MM.1S (cell line): ENCODE results near the gene CACNA1C.

Experiments
- DNase-seq: peaks from one replicate; pipeline ENCODE4 v3.0.0-alpha.2; 2015
- H2AFZ ChIP-seq: fragments of 300-600 bp; sonication (generic); 2 replicates; pipeline ENCODE4 v1.6.0; 2016; ENCODE audit warnings: antibody characterized with exemption, low read length
- H3F3A ChIP-seq: fragments of 300-600 bp; sonication (generic); 2 replicates; pipeline ENCODE4 v1.6.1; 2016; ENCODE audit warnings: mild to moderate bottlenecking, antibody characterized with exemption, low read length, moderate library complexity, mixed read lengths; ENCODE audit not compliant: insufficient read depth
- H3K27ac ChIP-seq: fragments of 300-600 bp; sonication (generic); 2 replicates; pipeline ENCODE4 v1.5.1; 2016; ENCODE audit warnings: mild to moderate bottlenecking, low read length
- H3K27me3 ChIP-seq: fragments of 300-600 bp; sonication (generic); replicated peaks from 2 replicates; pipeline ENCODE4 v1.6.0; 2016; ENCODE audit warnings: low read length; ENCODE audit not compliant: insufficient read depth
- H3K36me3 ChIP-seq: fragments of 300-600 bp; sonication (generic); replicated peaks from 2 replicates; pipeline ENCODE4 v1.6.1; 2016; ENCODE audit warnings: mild to moderate bottlenecking, low read length, mixed read lengths; ENCODE audit not compliant: insufficient read depth
- H3K4me1 ChIP-seq: fragments of 300-600 bp; sonication (generic); 2 replicates; pipeline ENCODE4 v1.6.1; 2016; ENCODE audit warnings: low read length, mixed read lengths
- H3K4me2 ChIP-seq: fragments of 300-600 bp; sonication (generic); 2 replicates; pipeline ENCODE4 v1.6.0; 2016; ENCODE audit warnings: low read depth, low read length
- H3K4me3 ChIP-seq: fragments of 300-600 bp; sonication (generic); 2 replicates; pipeline ENCODE4 v1.5.1; 2016; ENCODE audit warnings: low read length, mixed read lengths
- H3K79me2 ChIP-seq: fragments of 300-600 bp; sonication (generic); 2 replicates; pipeline ENCODE4 v1.6.1; 2016; ENCODE audit warnings: mixed run types, low read length, mixed read lengths
- H3K9ac ChIP-seq: fragments of 300-600 bp; sonication (generic); 2 replicates; pipeline ENCODE4 v1.6.1; 2016; ENCODE audit warnings: low read length, mixed read lengths
- H3K9me2 ChIP-seq: fragments of 300-600 bp; sonication (generic); replicated peaks from 2 replicates; pipeline ENCODE4 v1.6.1; 2016; ENCODE audit warnings: mild to moderate bottlenecking, low read length, mixed read lengths; ENCODE audit not compliant: insufficient read depth
- H3K9me3 ChIP-seq: fragments of 300-600 bp; sonication (generic); replicated peaks from 2 replicates; pipeline ENCODE4 v1.6.1; 2016; ENCODE audit warnings: mild to moderate bottlenecking, low read length, mixed read lengths; ENCODE audit not compliant: insufficient read depth
- H4K20me1 ChIP-seq: fragments of 300-600 bp; sonication (generic); 2 replicates; pipeline ENCODE4 v1.6.1; 2016; ENCODE audit warnings: mild to moderate bottlenecking, low read length, moderate library complexity, mixed read lengths; ENCODE audit not compliant: insufficient read depth
- CTCF ChIP-seq: fragments of 300-600 bp; sonication (generic); IDR thresholded peaks from 2 replicates; pipeline ENCODE4 v1.5.1; 2016; ENCODE audit warnings: antibody characterized with exemption, low read length, mixed read lengths
- EZH2 ChIP-seq: fragments of 300-600 bp; sonication (generic); optimal IDR thresholded peaks from 2 replicates; pipeline ENCODE3; 2017; ENCODE audit warnings: low read depth, mild to moderate bottlenecking, antibody characterized with exemption, low read length, mixed read lengths
- EZH2phosphoT487 ChIP-seq: fragments of 300-600 bp; sonication (generic); IDR thresholded peaks from 2 replicates; pipeline ENCODE4 v1.6.1; 2018; ENCODE audit warnings: antibody characterized with exemption, low read length

The CACNA1C gene

GRCh38 chr12:2627835-2628191 is 575.0 kb downstream of the CACNA1C start:
- H3F3A ChIP-seq = no peaks in the 10 kb centered on the region
- TF ChIP-seq EZH2 (no peak), EZH2phosphoT487 (no peak), CTCF (no peak)
- no peak overlapping the region for H3K4me2 ChIP-seq
- no peaks in the 10 kb centered on the region for H3K9me2 ChIP-seq
- H3K9ac ChIP-seq = no peak overlapping the region
- no peaks in the 10 kb centered on the region for H3K9me3 ChIP-seq
- H3K27me3 ChIP-seq = peaks cover 18% of the 10 kb centered on the region; the same call in 1 of the 2 replicates
- no peaks in the 10 kb centered on the region for H3K36me3 ChIP-seq
- no peak for DNase-seq
- no peak overlapping the region for H3K27ac ChIP-seq
- H3K79me2 ChIP-seq = no peaks in the 10 kb centered on the region
- peak overlapping the region; percentile 38; the same call in 1 of the 2 replicates for H2AFZ ChIP-seq
- H4K20me1 ChIP-seq = no peaks in the 10 kb centered on the region
- H3K4me1 ChIP-seq = no peaks in the 10 kb centered on the region
- no peak overlapping the region for H3K4me3 ChIP-seq

GRCh38 chr12:2628401-2628800 is 575.6 kb downstream of the CACNA1C start:
- H3K9me3 ChIP-seq = no peaks in the 10 kb centered on the region
- H4K20me1 ChIP-seq = no peaks in the 10 kb centered on the region
- no peaks in the 10 kb centered on the region for H3K36me3 ChIP-seq
- no peak overlapping the region for H3K4me3 ChIP-seq
- no peaks in the 10 kb centered on the region for H3K79me2 ChIP-seq
- H3K9ac ChIP-seq = no peak overlapping the region
- H3F3A ChIP-seq = no peaks in the 10 kb centered on the region
- peaks cover 18% of the 10 kb centered on the region; the same call in 1 of the 2 replicates for H3K27me3 ChIP-seq
- no peak overlapping the region for H2AFZ ChIP-seq
- H3K27ac ChIP-seq = no peak overlapping the region
- no peaks in the 10 kb centered on the region for H3K9me2 ChIP-seq
- H3K4me1 ChIP-seq = no peaks in the 10 kb centered on the region
- DNase-seq = no peak
- TF ChIP-seq EZH2 (no peak), CTCF (no peak), EZH2phosphoT487 (no peak)
- H3K4me2 ChIP-seq = no peak overlapping the region

GRCh38 chr12:2629051-2629450 is 576.3 kb downstream of the CACNA1C start:
- no peak overlapping the region for H3K4me3 ChIP-seq
- no peak overlapping the region for H3K4me2 ChIP-seq
- no peaks in the 10 kb centered on the region for H3K9me3 ChIP-seq
- H3K79me2 ChIP-seq = no peaks in the 10 kb centered on the region
- no peaks in the 10 kb centered on the region for H3K9me2 ChIP-seq
- no peaks in the 10 kb centered on the region for H4K20me1 ChIP-seq
- DNase-seq = no peak
- no peaks in the 10 kb centered on the region for H3K4me1 ChIP-seq
- no peak overlapping the region for H2AFZ ChIP-seq
- H3K9ac ChIP-seq = no peak overlapping the region
- H3K36me3 ChIP-seq = no peaks in the 10 kb centered on the region
- no peak for TF ChIP-seq EZH2phosphoT487
- TF ChIP-seq EZH2 = no peak
- TF ChIP-seq CTCF = no peak
- peaks cover 15% of the 10 kb centered on the region; the same call in 1 of the 2 replicates for H3K27me3 ChIP-seq
- no peaks in the 10 kb centered on the region for H3F3A ChIP-seq
- H3K27ac ChIP-seq = no peak overlapping the region
